Measurements from ENCODE around the gene GPR4.
"Not testable (repeated sequence)": the region's sequence is repeated elsewhere in the genome, so short reads cannot be mapped to it uniquely, and the experiment has no call there.

Gene GPR4

GRCh38 chr19:45636902-45637301, 34.9 kb upstream of the GPR4 start:
- DNase-seq (ENCODE audit: extremely low read depth, low read depth) = no peak
- H3K4me3 ChIP-seq (replicated peaks; ENCODE audit: low read depth, low read length) = no peak overlapping the region
- no peak for TF ChIP-seq CTCF (IDR thresholded peaks at IDR 0.05; ENCODE audit: low read depth, low read length, missing control alignments)

DNA sequence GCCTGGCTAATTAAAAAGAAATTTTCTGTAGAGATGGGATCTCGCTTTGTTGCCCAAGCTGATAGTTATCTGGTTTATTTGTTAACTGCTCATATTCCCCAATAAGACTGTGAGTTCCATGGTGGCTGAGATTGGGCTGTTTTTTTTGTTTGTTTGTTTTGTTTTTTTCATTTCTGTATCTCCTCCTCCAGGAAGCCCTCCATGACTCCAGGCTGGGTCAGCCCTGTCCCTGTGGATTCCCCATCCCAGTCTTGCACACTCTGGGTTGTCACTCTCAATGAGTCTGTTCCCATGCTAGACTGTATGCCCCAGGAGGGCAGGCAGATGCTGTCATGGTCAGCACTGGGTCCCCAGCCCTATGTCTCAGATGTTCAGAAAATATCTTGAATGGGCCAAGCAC, 34.3 kb upstream of the GPR4 start:
- H3K4me3 ChIP-seq (replicated peaks; ENCODE audit: low read depth, low read length) = no peak overlapping the region
- no peak for DNase-seq (ENCODE audit: extremely low read depth, low read depth)
- no peak for TF ChIP-seq CTCF (IDR thresholded peaks at IDR 0.05; ENCODE audit: low read depth, low read length, missing control alignments)

GRCh38 chr19:45632468-45633196, 30.6 kb upstream of the GPR4 start:
- DNase-seq (ENCODE audit: extremely low read depth, low read depth) = peak; percentile 82
- TF ChIP-seq CTCF (IDR thresholded peaks at IDR 0.05; ENCODE audit: low read depth, low read length, missing control alignments) = no peak
- no peak overlapping the region for H3K4me3 ChIP-seq (replicated peaks; ENCODE audit: low read depth, low read length)

- peak; percentile 83 for DNase-seq (ENCODE audit: extremely low read depth, low read depth)
- no peak overlapping the region for H3K4me3 ChIP-seq (replicated peaks; ENCODE audit: low read depth, low read length)
- no peak for TF ChIP-seq CTCF (IDR thresholded peaks at IDR 0.05; ENCODE audit: low read depth, low read length, missing control alignments)
Observed at GRCh38 chr19:45630463-45630862, 28.5 kb upstream of the GPR4 start.

DNA sequence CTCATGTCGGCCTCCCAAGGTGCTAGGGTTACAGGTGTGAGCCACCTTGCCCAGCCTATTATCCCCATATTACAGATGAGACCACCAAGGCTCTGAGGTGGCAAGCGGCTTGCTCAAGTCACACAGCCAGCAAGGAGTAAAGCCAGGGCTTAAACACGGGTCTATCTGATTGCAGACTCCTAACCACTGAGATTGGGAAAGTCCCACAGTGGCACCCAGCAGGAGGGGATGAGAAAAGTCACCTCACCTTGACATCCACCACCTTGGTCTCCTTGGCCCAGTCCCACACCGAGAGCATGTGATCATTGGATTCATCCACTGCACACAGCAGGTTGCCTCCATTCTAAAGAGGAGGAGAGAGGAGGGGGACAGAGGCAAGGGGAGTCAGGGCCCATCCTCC, 27.7 kb upstream of the GPR4 start:
- DNase-seq (ENCODE audit: extremely low read depth, low read depth) = no peak
- no peak for TF ChIP-seq CTCF (IDR thresholded peaks at IDR 0.05; ENCODE audit: low read depth, low read length, missing control alignments)
- H3K4me3 ChIP-seq (replicated peaks; ENCODE audit: low read depth, low read length) = no peak overlapping the region

DNA sequence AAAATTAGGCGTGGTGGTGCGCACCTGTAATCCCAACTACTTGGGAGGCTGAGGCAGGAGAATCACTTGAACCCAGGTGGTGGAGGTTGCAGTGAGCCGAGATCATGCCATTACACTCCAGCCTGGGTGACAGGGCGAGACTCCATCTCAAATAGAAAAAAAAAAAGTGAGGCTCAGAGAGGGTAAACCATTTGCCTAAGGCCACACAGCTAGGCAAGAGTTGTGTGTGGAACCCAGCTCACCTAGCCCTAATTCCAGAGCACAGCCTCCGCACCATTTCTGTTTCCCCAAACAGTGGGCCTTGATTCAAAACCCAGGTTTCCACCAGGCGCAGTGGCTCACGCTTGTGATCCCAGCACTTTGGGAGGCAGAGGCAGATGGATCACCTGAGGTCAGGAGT, 26.2 kb upstream of the GPR4 start:
- not testable (repeated sequence) for DNase-seq (ENCODE audit: extremely low read depth, low read depth); H3K4me3 ChIP-seq (replicated peaks; ENCODE audit: low read depth, low read length)

- no peak for TF ChIP-seq CTCF (IDR thresholded peaks at IDR 0.05; ENCODE audit: low read depth, low read length, missing control alignments)
- no peak for DNase-seq (ENCODE audit: extremely low read depth, low read depth)
- H3K4me3 ChIP-seq (replicated peaks; ENCODE audit: low read depth, low read length) = no peak overlapping the region
Observed at GRCh38 chr19:45623984-45624383, 22.0 kb upstream of the GPR4 start.

All from HFF-Myc (cell line).